AG10803 (cell line): Measurements from ENCODE around the gene RSPH1.

ENCODE experiments used
- DNase-seq: peaks from one replicate; pipeline ENCODE4 v3.0.0; 2010; ENCODE audit warnings: low read depth
- H3K4me3 ChIP-seq: 2 replicates; pipeline ENCODE4 v1.5.1; 2011; ENCODE audit warnings: mild to moderate bottlenecking, low read length, control low read depth
- CTCF ChIP-seq: conservative IDR thresholded peaks from 2 replicates; pipeline ENCODE4 v1.5.1; 2011; ENCODE audit warnings: mild to moderate bottlenecking, low read length, control low read depth, inconsistent platforms

RSPH1 gene

GRCh38 chr21:42541618-42542017 is 45.6 kb upstream of the RSPH1 start:
- no peak overlapping the region for H3K4me3 ChIP-seq
- TF ChIP-seq CTCF: no peak
- DNase-seq: no peak

GRCh38 chr21:42541174-42541573 is 45.1 kb upstream of the RSPH1 start:
- no peak for TF ChIP-seq CTCF

GRCh38 chr21:42540396-42540795 is 44.4 kb upstream of the RSPH1 start:
- TF ChIP-seq CTCF: no peak
- H3K4me3 ChIP-seq: no peak overlapping the region
- DNase-seq: no peak

More at GRCh38 chr21:42541174-42541573, 45.1 kb upstream of the RSPH1 start:
- DNase-seq: no peak
- H3K4me3 ChIP-seq: no peak overlapping the region

- no peak for TF ChIP-seq CTCF
- no peak overlapping the region for H3K4me3 ChIP-seq
- no peak for DNase-seq
Observed at GRCh38 chr21:42539931-42540343, 43.9 kb upstream of the RSPH1 start.

GRCh38 chr21:42539342-42539741 is 43.3 kb upstream of the RSPH1 start:
- no peak for TF ChIP-seq CTCF
- DNase-seq: no peak
- no peak overlapping the region for H3K4me3 ChIP-seq

- no peak for TF ChIP-seq CTCF
- DNase-seq: no peak
Observed at GRCh38 chr21:42538479-42539275, 42.7 kb upstream of the RSPH1 start.

GRCh38 chr21:42537106-42537742 is 41.2 kb upstream of the RSPH1 start:
- peak; percentile 33 for TF ChIP-seq CTCF
- no peak overlapping the region for H3K4me3 ChIP-seq
- no peak for DNase-seq

More at GRCh38 chr21:42538479-42539275, 42.7 kb upstream of the RSPH1 start:
- no peak overlapping the region for H3K4me3 ChIP-seq
